SK-N-SH (cell line): Measurements from ENCODE around the gene AGAP1. TPM values are rescaled to one million over a fixed set of nuclear protein-coding genes. Genes with fewer than 3 reads are reported as not detected.

Source experiments
- CTCF ChIA-PET: fragments of 300-600, 350-600 bp; formaldehyde crosslinking; extraction: SDS; loops from one replicate; lab custom pipeline; 2021; lab: Yijun Ruan, JAX
- POLR2A ChIA-PET: fragments of 350-600 bp; sonication (Branson Sonifier 250); formaldehyde crosslinking; extraction: SDS; loops from one replicate; lab custom pipeline; 2020; ENCODE audit warnings: antibody characterized with exemption, inconsistent platforms; lab: Yijun Ruan, JAX
- DNase-seq: peaks from one replicate; pipeline ENCODE4 v3.0.0; 2012
- H2AFZ ChIP-seq: fragments of 200-600 bp; sonication (generic); 2 replicates; pipeline ENCODE4 v1.8.1; 2016; ENCODE audit warnings: antibody characterized with exemption, mild to moderate bottlenecking, low read depth
- H3F3A ChIP-seq: fragments of 200-600 bp; sonication (generic); replicated peaks from 2 replicates; pipeline ENCODE3; 2016; ENCODE audit warnings: antibody characterized with exemption, mild to moderate bottlenecking; ENCODE audit not compliant: insufficient read depth
- H3K27ac ChIP-seq, 2 experiments: fragments of 200-500 bp in 1 of 2; fragments of 200-600 bp in 1 of 2; sonication (Bioruptor generic) in 1 of 2; sonication (generic), shearing (Covaris generic) in 1 of 2; 2 replicates each; pipeline versions ENCODE4 v1.5.1 to v1.6.1; 2014 to 2016; ENCODE audit warnings: low read depth in 2 of 2, inconsistent platforms in 1 of 2, low read length in 1 of 2, mild to moderate bottlenecking in 1 of 2, mixed read lengths in 1 of 2
- H3K27me3 ChIP-seq: fragments of 200-600 bp; sonication (generic), shearing (Covaris generic); 2 replicates; pipeline ENCODE4 v1.6.1; 2016; ENCODE audit warnings: mixed run types; ENCODE audit not compliant: insufficient read depth
- H3K36me3 ChIP-seq, 2 experiments: fragments of 200-500 bp in 1 of 2; fragments of 200-600 bp in 1 of 2; sonication (Bioruptor generic) in 1 of 2; sonication (generic) in 1 of 2; replicated peaks in 1 of 2; 2 replicates each; pipeline versions ENCODE3 to v1.5.1; 2014 to 2016; ENCODE audit warnings: low read length in 1 of 2, mild to moderate bottlenecking in 1 of 2; ENCODE audit not compliant: insufficient read depth in 2 of 2, control insufficient read depth in 1 of 2
- H3K4me1 ChIP-seq, 2 experiments: fragments of 200-500 bp in 1 of 2; fragments of 200-600 bp in 1 of 2; sonication (Bioruptor generic) in 1 of 2; sonication (generic), shearing (Covaris generic) in 1 of 2; 2 replicates each; pipeline versions ENCODE4 v1.5.1 to v1.6.1; 2014 to 2016; ENCODE audit warnings: low read depth in 1 of 2, low read length in 1 of 2, mixed run types in 1 of 2; ENCODE audit not compliant: insufficient read depth in 2 of 2, control insufficient read depth in 1 of 2
- H3K4me2 ChIP-seq: fragments of 200-600 bp; sonication (generic), shearing (Covaris generic); 2 replicates; pipeline ENCODE4 v1.6.1; 2017; ENCODE audit warnings: mixed run types
- H3K4me3 ChIP-seq, 2 experiments: fragments of 200-500 bp in 1 of 2; fragments of 200-600 bp in 1 of 2; sonication (Bioruptor generic) in 1 of 2; sonication (generic), shearing (Covaris generic) in 1 of 2; 2 replicates each; pipeline versions ENCODE4 v1.5.1 to v1.8.1; 2014 to 2016; ENCODE audit warnings: low read depth in 2 of 2, inconsistent platforms in 1 of 2, low read length in 1 of 2, mild to moderate bottlenecking in 1 of 2, mixed read lengths in 1 of 2, moderate library complexity in 1 of 2
- H3K79me2 ChIP-seq: fragments of 200-600 bp; sonication (generic); 2 replicates; pipeline ENCODE4 v1.8.1; 2017; ENCODE audit warnings: mild to moderate bottlenecking; ENCODE audit not compliant: insufficient read depth
- H3K9ac ChIP-seq: fragments of 200-600 bp; sonication (generic); 2 replicates; pipeline ENCODE4 v1.6.1; 2017; ENCODE audit warnings: mixed run types
- H3K9me2 ChIP-seq: fragments of 200-600 bp; sonication (generic); 2 replicates; pipeline ENCODE4 v1.6.1; 2017; ENCODE audit warnings: mixed run types
- H3K9me3 ChIP-seq: fragments of 200-600 bp; sonication (generic); 2 replicates; pipeline ENCODE4 v1.6.1; 2017; ENCODE audit warnings: mixed run types, mild to moderate bottlenecking, moderate library complexity
- H4K20me1 ChIP-seq: fragments of 200-600 bp; sonication (generic); 2 replicates; pipeline ENCODE4 v1.6.1; 2017; ENCODE audit warnings: mild to moderate bottlenecking, mixed run types; ENCODE audit not compliant: insufficient read depth
- CHD2 ChIP-seq: fragments of 150-350 bp; IDR thresholded peaks from 2 replicates; pipeline ENCODE4 v1.6.1; 2018; ENCODE audit warnings: low read length; ENCODE audit not compliant: partially characterized antibody
- EP300 ChIP-seq, 2 experiments: IDR thresholded peaks; 2 replicates each; pipeline versions ENCODE4 v1.4.0 to v1.6.1; 2012; ENCODE audit warnings: borderline replicate concordance in 1 of 2, low read depth in 1 of 2, low read length in 1 of 2
- FOSL2 ChIP-seq: IDR thresholded peaks from 2 replicates; pipeline ENCODE4 v1.4.0; 2012; ENCODE audit warnings: low read depth, mild to moderate bottlenecking, moderate library complexity, borderline replicate concordance
- GABPA ChIP-seq: IDR thresholded peaks from 2 replicates; pipeline ENCODE4 v1.4.0; 2012; ENCODE audit warnings: low read depth, mild to moderate bottlenecking
- GATA2 ChIP-seq: sonication (generic); formaldehyde crosslinking; IDR thresholded peaks from 2 replicates; pipeline ENCODE4 v1.5.0; 2020; ENCODE audit warnings: mild to moderate bottlenecking, missing genetic modification reagents
- JUND ChIP-seq: IDR thresholded peaks from 2 replicates; pipeline ENCODE4 v1.4.0; 2012
- MEF2A ChIP-seq: IDR thresholded peaks from 2 replicates; pipeline ENCODE4 v1.4.0; 2012; ENCODE audit warnings: low read depth, borderline replicate concordance
- MXI1 ChIP-seq: IDR thresholded peaks from 2 replicates; pipeline ENCODE4 v1.6.1; 2012; ENCODE audit warnings: mild to moderate bottlenecking, low read depth, low read length, improper control_type of control experiment
- NFIC ChIP-seq: IDR thresholded peaks from 2 replicates; pipeline ENCODE4 v1.4.0; 2012; ENCODE audit warnings: borderline replicate concordance
- NRF1 ChIP-seq: IDR thresholded peaks from 2 replicates; pipeline ENCODE4 v1.6.1; 2012; ENCODE audit warnings: low read depth, mild to moderate bottlenecking, low read length
- RCOR1 ChIP-seq: fragments of 150-350 bp; IDR thresholded peaks from 2 replicates; pipeline ENCODE4 v1.6.1; 2017; ENCODE audit warnings: antibody characterized with exemption, low read length
- RXRA ChIP-seq: IDR thresholded peaks from 2 replicates; pipeline ENCODE4 v1.4.0; 2012; ENCODE audit warnings: low read depth, mild to moderate bottlenecking, borderline replicate concordance
- SMC3 ChIP-seq: IDR thresholded peaks from 2 replicates; pipeline ENCODE4 v1.6.1; 2012; ENCODE audit warnings: low read depth, low read length, improper control_type of control experiment
- TAF1 ChIP-seq: IDR thresholded peaks from 2 replicates; pipeline ENCODE4 v1.6.1; 2012; ENCODE audit warnings: low read depth, mild to moderate bottlenecking, low read length, moderate library complexity, borderline replicate concordance
- TCF12 ChIP-seq: IDR thresholded peaks from 2 replicates; pipeline ENCODE4 v1.4.0; 2012
- WGBS: methylation state at CpG from one replicate; pipeline ENCODE4 v1.1.6; 2017; ENCODE audit warnings: low lambda C conversion rate; 5-methylcytosine and 5-hydroxymethylcytosine counted together
- polyA plus RNA-seq, 3 experiments: library from polyadenylated mRNA; depleted of rRNA; stranded (reverse); fragments of >200 nt; gene quantifications; 2 replicates each; pipeline ENCODE4 v1.2.3, GENCODE V29; 2012
- TF ChIP-seq, protein P1 (sequence below): IDR thresholded peaks from 2 replicates; pipeline ENCODE4 v1.4.0; 2012; ENCODE audit warnings: low read depth, borderline replicate concordance
- TF ChIP-seq, protein P2 (sequence below): IDR thresholded peaks from 2 replicates; pipeline ENCODE4; 2012
- TF ChIP-seq, protein P3 (sequence below): fragments of 150-350 bp; IDR thresholded peaks from 2 replicates; pipeline ENCODE4 v1.6.1; 2016; ENCODE audit warnings: mild to moderate bottlenecking, low read depth, low read length
- TF ChIP-seq, protein P4 (sequence below): IDR thresholded peaks from 2 replicates; pipeline ENCODE4 v1.6.1; 2012; ENCODE audit warnings: mild to moderate bottlenecking, low read depth, low read length, moderate library complexity
- TF ChIP-seq, protein P5 (sequence below): fragments of 150-350 bp; IDR thresholded peaks from 2 replicates; pipeline ENCODE4 v1.6.1; 2017; ENCODE audit warnings: antibody characterized with exemption, low read length, low read depth, borderline replicate concordance

AGAP1 gene
- polyA plus RNA-seq, 1 of the 3 experiments (the other 2 are of a cell fraction): 8.8 TPM

DNA sequence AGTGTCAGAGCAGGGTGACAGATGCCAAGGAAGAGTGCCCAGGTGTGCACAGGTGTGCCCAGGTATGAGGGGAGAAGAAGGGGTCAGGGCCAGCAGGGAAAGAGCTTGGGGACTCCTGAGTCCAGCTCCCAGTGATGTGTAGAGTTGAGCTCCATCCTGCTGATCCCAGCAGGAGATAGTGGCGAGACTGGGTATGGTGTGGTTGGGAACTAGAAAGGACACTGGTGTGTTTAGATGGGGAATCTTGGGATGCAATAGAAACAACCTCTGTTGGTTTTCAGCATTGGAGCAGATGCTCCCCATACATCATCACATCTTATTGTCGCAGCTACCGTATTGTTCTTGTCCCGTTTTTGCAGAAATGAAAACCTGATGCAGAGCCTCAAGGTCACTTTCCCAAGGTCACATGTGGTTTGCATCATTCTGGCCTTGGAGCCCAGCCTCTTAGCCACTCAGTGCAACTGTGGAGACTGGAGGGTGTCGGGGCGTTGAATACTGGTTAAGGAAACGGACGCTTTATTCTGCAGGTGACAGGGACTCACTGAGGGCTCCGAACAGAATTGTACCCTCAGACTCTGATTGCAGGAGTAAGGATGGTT lies 166.7 kb downstream of the AGAP1 start:
- no peak overlapping the region for H3K4me3 ChIP-seq
- H3K79me2 ChIP-seq: peaks cover 6% of the 10 kb centered on the region; the same call in 1 of the 2 replicates
- H3K4me1 ChIP-seq: peaks cover 17 to 42% of the 10 kb centered on the region in 2 experiments
- H3K9me3 ChIP-seq: no peaks in the 10 kb centered on the region
- ChIA-PET POLR2A (interaction anchor here (1.0 to 1.3 kb wide), 5 partner anchors 14 to 64 kb away, joined by 3 to 4 read pairs (median 3); no protein-coding TSS in a partner anchor), CTCF (interaction anchor here (1.2 to 7.3 kb wide), 6 partner anchors 10 to 524 kb away, joined by 4 to 42 read pairs (median 8); no protein-coding TSS in a partner anchor)
- H2AFZ ChIP-seq: no peak overlapping the region
- peaks cover 46% of the 10 kb centered on the region for H4K20me1 ChIP-seq
- H3K9ac ChIP-seq: no peak overlapping the region
- H3K27me3 ChIP-seq: no peaks in the 10 kb centered on the region
- no peaks in the 10 kb centered on the region for H3K36me3 ChIP-seq
- WGBS: 54% methylated on average over 9 of the region's 9 CpGs
- DNase-seq: peak; percentile 54
- no peaks in the 10 kb centered on the region for H3F3A ChIP-seq
- H3K27ac ChIP-seq: peak overlapping the region; percentile 43 to 60; a peak in 3 of 4 replicates
- H3K9me2 ChIP-seq: no peaks in the 10 kb centered on the region
- peak overlapping the region; percentile 68 for H3K4me2 ChIP-seq
- TF ChIP-seq FOSL2 (no peak), MXI1 (no peak), GATA2 (CRISPR knock-in tag) (peak; percentile 51; the same call in 1 of the 2 replicates), NFIC (no peak), MEF2A (no peak), CHD2 (peak; percentile 22), TAF1 (no peak), GABPA (no peak), JUND (no peak), RCOR1 (no peak), NRF1 (no peak), TCF12 (peak; percentile 28; the same call in 1 of the 2 replicates), EP300 (IDR thresholded peaks at IDR 0.05; ENCODE audit: borderline replicate concordance in 1 of 2, low read depth in 1 of 2, low read length in 1 of 2) (no peak), RXRA (no peak), SMC3 (no peak)
- TF ChIP-seq, protein P1, sequence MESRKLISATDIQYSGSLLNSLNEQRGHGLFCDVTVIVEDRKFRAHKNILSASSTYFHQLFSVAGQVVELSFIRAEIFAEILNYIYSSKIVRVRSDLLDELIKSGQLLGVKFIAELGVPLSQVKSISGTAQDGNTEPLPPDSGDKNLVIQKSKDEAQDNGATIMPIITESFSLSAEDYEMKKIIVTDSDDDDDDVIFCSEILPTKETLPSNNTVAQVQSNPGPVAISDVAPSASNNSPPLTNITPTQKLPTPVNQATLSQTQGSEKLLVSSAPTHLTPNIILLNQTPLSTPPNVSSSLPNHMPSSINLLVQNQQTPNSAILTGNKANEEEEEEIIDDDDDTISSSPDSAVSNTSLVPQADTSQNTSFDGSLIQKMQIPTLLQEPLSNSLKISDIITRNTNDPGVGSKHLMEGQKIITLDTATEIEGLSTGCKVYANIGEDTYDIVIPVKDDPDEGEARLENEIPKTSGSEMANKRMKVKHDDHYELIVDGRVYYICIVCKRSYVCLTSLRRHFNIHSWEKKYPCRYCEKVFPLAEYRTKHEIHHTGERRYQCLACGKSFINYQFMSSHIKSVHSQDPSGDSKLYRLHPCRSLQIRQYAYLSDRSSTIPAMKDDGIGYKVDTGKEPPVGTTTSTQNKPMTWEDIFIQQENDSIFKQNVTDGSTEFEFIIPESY: no peak
- TF ChIP-seq, protein P2, sequence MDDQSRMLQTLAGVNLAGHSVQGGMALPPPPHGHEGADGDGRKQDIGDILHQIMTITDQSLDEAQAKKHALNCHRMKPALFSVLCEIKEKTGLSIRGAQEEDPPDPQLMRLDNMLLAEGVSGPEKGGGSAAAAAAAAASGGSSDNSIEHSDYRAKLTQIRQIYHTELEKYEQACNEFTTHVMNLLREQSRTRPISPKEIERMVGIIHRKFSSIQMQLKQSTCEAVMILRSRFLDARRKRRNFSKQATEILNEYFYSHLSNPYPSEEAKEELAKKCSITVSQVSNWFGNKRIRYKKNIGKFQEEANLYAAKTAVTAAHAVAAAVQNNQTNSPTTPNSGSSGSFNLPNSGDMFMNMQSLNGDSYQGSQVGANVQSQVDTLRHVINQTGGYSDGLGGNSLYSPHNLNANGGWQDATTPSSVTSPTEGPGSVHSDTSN: no peak
- TF ChIP-seq, protein P3, sequence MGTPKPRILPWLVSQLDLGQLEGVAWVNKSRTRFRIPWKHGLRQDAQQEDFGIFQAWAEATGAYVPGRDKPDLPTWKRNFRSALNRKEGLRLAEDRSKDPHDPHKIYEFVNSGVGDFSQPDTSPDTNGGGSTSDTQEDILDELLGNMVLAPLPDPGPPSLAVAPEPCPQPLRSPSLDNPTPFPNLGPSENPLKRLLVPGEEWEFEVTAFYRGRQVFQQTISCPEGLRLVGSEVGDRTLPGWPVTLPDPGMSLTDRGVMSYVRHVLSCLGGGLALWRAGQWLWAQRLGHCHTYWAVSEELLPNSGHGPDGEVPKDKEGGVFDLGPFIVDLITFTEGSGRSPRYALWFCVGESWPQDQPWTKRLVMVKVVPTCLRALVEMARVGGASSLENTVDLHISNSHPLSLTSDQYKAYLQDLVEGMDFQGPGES: no peak
- TF ChIP-seq, protein P4, sequence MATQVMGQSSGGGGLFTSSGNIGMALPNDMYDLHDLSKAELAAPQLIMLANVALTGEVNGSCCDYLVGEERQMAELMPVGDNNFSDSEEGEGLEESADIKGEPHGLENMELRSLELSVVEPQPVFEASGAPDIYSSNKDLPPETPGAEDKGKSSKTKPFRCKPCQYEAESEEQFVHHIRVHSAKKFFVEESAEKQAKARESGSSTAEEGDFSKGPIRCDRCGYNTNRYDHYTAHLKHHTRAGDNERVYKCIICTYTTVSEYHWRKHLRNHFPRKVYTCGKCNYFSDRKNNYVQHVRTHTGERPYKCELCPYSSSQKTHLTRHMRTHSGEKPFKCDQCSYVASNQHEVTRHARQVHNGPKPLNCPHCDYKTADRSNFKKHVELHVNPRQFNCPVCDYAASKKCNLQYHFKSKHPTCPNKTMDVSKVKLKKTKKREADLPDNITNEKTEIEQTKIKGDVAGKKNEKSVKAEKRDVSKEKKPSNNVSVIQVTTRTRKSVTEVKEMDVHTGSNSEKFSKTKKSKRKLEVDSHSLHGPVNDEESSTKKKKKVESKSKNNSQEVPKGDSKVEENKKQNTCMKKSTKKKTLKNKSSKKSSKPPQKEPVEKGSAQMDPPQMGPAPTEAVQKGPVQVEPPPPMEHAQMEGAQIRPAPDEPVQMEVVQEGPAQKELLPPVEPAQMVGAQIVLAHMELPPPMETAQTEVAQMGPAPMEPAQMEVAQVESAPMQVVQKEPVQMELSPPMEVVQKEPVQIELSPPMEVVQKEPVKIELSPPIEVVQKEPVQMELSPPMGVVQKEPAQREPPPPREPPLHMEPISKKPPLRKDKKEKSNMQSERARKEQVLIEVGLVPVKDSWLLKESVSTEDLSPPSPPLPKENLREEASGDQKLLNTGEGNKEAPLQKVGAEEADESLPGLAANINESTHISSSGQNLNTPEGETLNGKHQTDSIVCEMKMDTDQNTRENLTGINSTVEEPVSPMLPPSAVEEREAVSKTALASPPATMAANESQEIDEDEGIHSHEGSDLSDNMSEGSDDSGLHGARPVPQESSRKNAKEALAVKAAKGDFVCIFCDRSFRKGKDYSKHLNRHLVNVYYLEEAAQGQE: no peak
- TF ChIP-seq, protein P5, sequence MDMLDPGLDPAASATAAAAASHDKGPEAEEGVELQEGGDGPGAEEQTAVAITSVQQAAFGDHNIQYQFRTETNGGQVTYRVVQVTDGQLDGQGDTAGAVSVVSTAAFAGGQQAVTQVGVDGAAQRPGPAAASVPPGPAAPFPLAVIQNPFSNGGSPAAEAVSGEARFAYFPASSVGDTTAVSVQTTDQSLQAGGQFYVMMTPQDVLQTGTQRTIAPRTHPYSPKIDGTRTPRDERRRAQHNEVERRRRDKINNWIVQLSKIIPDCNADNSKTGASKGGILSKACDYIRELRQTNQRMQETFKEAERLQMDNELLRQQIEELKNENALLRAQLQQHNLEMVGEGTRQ: no peak
